Vagina (tissue), 2 donors: ENCODE measurements around the gene PRR5.

Experiments used
- CTCF ChIP-seq, 3 experiments: fragments of 450-650 bp in 2 of 3; fragments of 200-600 bp in 1 of 3; sonication (generic) in 1 of 3; IDR thresholded peaks; one replicate each; pipeline ENCODE4 v1.5.1; 2017 to 2019; ENCODE audit warnings: antibody characterized with exemption in 3 of 3, mild to moderate bottlenecking in 2 of 3, moderate library complexity in 2 of 3
- POLR2A ChIP-seq, 2 donors: fragments of 450-650 bp; IDR thresholded peaks; one replicate each; pipeline ENCODE4 v1.6.1; 2017; ENCODE audit warnings: antibody characterized with exemption in 2 of 2, mild to moderate bottlenecking in 2 of 2, moderate library complexity in 2 of 2

- TF ChIP-seq CTCF (IDR thresholded peaks at IDR 0.05) = no peak
- TF ChIP-seq POLR2A (IDR thresholded peaks at IDR 0.05) = no peak
Observed at GRCh38 chr22:44718418-44718817, 16.4 kb downstream of the PRR5 start.
